GM12892 (cell line): ENCODE data around the gene GRK3.

Source experiments
- POLR2A ChIP-seq: IDR thresholded peaks from 2 replicates; pipeline ENCODE4 v1.6.1; 2011; ENCODE audit warnings: low read depth, low read length, control low read depth
- POLR2AphosphoS5 ChIP-seq: IDR thresholded peaks from 2 replicates; pipeline ENCODE4 v1.6.1; 2011; ENCODE audit warnings: low read depth, low read length, control low read depth

- TF ChIP-seq POLR2AphosphoS5: no peak
- no peak for TF ChIP-seq POLR2A
Observed at GRCh38 chr22:25702571-25703167, 138.2 kb downstream of the GRK3 start.
